Activated CD8-positive, alpha-beta memory T cell treated with anti-CD3 and anti-CD28 coated beads for 4 hours (primary cell): Measurements from ENCODE around the gene MYPN.
"Not testable (repeated sequence)": the region's sequence is repeated elsewhere in the genome, so short reads cannot be mapped to it uniquely, and the experiment has no call there.

ENCODE experiments used
- DNase-seq, 2 donors: peaks; one replicate each; pipeline ENCODE4 v3.0.0-alpha.2; 2020; ENCODE audit warnings: low read depth in 2 of 2

Gene MYPN

DNA sequence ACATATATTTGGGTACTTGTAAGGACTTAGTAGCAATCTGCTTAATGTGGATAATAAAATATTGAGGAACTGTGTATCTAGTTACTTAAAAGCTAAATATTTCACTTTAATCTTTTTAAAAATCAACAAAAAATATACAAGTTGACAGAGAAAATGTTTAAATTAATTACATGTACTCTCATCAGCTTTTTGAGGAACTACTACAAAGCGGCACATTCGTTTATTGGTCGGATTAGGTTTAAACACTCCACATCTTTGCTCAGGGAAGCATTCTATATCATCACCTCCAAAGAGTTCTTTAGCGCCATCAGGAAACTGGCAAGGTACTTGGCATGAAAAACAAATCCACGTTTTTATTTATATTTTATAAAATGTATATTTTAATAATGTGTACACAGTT is 121.0 kb downstream of the MYPN start:
- DNase-seq, result no peak

DNA sequence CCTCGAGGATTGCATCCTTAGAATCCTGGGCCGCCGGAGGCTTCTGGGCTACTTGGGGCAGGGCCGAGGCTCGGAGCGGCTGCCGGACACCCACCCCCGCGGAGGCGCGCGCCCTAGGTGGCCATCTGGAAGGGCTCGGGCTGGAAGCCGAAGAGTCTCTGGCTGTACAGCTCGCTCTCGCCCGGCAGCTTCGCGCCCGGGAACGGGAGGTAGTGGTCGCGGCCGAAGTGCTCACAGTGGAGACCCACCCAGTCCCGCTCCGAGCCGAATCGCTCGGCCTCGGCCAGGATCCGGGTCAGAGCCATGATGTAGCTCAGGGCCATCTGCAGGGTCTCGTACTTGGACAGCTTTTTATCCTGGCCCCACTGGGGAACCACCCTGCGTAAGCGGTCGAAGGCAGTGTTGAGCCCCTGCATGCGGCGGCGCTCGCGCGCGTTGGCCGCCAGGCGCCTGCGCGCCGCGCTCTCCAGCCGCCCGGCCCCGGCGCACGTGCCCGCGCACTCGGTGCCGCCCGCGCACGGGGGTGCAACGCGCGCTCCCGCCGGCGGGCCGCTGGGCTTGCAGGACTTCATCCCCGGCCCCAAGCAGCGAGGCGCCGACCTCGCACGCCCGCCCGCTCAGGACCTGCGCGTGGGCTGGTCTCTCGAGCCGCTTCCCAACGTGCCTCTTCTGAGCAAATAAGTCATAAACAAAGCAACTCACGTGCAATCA is 122.0 kb downstream of the MYPN start:
- DNase-seq, result no peak

DNA sequence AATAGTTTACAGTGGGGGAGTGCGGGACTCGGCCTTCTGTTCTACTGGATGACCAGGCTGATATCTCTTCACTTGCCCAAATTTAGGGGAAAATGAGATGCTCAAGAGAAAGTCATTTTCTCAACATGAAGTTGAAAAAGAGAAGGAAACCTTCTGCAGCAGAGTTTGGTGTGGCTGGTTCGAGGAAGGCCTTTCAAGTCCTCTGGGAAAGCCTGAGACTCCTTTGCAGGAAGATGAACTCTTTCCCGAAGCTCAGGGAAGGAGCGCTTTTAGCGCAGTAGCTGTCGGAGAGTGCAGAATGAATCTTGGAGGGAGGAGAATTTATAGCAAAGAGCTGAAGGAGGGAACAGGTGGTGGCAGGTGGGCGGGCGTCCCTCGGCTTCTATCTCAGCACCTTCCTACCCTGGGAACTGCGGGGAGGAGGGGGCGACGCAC is 122.5 kb downstream of the MYPN start, which contains the start of gene ATOH7:
Gene ATOH7 (minus strand): TSS at position 297 of the 435 bp plus-strand sequence. CDS start 436 bp downstream, outside the sequence.
- no peak for DNase-seq

DNA sequence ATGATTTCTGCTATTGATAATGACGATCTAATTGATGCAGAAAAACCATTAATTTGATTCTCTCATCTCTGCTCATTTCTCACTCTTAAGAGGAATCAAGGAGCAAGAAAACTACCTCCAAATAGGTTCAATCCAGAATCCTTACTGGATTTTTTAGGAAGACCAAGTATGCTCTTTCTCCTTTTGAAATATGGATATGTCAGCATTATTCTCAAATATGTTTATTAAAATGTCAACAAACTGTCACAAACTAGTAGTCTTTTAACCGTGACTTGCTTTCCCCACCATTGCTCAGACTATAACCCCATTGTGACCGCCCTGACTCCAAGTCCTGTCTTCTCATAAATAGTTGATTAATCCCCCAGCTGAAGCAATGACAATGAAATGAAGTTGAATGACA is 123.8 kb downstream of the MYPN start:
- DNase-seq, result no peak

DNA sequence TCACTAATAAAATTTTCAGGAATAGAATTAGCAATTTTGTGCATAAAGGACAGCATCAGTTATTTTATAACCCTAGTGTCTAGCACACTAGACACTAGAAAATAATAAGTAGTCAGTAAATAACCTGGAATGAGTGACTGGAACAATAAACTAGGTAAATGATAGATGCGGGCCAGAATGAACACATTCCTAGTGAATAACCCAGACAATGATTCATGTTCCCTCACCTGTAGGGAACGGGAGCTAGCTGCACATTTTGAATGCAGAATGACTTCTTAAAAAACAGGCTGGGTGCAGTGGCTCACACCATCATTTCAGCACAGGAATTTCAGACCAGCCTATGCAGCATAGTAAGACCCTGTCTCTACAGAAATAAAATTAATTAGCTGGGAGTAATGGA is 125.8 kb downstream of the MYPN start:
- no peak for DNase-seq

DNA sequence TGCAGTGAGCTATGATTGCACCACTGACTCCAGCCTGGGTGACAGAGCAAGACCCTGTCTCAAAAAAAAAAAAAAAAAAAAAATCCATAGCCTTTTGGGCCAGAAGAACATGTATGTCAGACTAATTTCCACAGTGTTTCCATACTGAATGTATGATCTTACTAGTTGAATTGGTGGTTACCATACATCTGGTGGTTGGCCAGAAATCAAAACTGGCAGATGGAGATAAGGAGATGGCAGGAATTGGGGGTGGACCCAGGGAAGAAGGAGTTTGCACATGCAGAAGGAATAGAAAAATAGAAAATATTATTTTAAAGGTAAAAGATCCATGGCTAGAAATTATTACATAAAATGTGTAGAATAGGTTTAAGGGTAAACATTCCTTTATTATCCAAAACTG is 126.3 kb downstream of the MYPN start:
- DNase-seq, result no peak

DNA sequence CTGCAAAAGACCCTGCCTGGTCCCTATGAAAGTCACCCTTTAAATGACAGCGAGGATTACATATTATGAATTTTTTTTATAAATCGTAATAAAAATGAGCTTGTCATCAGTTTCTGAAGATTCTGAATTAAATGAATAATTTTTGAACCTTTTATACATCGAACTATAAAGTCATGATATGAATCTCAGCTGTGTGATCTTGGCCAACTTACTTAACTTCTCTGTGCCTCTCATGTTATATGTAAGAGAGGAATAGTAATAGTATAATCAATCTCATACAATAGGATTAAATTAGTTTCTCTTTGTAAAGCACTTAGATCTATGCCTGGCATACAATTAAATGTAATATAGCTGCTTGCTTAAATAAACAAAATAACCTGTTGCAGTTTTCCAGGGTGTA is 127.9 kb downstream of the MYPN start:
- DNase-seq, result no peak

DNA sequence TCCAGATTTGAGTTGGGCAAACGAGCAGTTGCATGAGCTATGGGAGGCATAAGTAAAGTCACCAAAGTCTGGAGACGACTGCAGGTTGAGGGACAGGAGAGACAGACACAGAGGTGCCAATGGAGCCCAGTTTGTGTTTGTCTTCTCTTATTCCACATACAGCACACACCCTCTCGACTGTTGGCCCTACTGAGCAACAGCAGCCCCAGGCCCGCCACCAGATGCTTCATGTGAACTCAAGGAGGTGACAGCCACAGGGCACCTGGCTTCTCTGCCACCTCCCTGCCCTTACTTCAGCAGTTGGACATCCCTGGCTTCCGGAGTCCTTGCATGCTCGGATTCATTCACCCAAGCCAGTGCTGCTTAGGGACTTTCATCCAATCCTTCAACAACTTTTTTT is 129.1 kb downstream of the MYPN start:
- no peak for DNase-seq

DNA sequence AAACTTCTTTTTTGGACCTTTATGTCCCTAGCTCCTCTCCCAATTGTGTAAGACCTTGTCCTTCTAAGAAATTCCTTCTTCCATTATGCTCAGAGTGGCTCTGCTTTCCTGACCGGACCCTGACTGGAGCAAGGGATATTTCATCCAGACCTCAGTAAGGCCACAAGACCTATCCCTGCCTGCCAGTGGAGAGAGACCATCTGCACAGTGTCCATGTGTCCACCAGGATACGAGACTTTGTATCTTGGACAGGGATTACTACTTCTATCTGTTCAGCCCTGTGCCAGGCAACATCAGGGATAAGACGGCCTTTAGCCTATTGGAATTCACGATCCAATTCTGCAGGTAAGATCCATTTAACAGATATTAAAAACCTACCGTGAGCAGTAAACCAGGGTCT is 129.8 kb downstream of the MYPN start:
- no peak for DNase-seq

DNA sequence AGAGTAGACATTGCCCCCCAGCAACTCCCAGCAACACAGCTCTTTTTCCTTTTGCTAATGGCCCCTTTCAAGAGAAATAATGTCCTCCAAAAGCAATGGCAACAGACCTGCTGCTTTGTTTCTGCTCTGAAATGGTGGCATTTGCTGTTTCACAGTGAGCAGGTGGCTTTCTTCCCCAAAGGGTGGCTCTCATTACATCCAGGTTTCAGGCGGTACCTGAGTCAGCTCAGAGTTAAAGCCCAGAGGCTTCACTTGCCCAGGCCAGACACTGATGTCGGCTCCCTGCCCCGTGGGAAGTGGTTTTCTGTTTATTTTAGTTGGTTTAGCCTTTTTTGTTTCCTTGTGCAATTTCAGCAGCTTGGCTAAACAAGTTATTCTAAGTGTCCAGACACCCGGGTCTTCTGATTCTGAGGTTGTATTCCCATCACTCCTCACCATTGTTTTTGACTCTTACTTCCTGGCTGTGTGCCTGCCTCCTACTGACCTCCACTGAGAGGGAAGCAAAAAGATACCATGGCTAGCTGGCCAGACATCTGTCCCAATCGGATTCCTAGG is 130.4 kb downstream of the MYPN start:
- DNase-seq, result no peak

DNA sequence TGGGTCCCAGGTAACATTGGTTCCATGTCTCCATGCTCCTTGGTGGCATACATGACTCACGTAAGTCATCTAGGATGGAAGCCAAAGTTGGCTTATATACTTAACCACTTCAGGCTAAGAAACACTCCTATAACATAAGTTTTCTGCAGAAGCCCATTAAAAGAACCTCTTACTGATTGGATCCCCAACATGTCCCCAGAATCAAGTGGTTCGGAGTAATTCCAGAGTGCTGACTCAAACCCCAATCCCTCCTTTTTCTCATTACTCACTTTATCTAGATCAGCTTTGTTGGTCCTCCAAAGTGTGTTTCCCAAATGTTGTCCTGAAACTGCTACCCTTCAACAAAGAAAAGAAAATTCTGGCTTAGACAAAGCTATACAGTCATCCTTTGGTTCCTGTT is 132.8 kb downstream of the MYPN start:
- no peak for DNase-seq

DNA sequence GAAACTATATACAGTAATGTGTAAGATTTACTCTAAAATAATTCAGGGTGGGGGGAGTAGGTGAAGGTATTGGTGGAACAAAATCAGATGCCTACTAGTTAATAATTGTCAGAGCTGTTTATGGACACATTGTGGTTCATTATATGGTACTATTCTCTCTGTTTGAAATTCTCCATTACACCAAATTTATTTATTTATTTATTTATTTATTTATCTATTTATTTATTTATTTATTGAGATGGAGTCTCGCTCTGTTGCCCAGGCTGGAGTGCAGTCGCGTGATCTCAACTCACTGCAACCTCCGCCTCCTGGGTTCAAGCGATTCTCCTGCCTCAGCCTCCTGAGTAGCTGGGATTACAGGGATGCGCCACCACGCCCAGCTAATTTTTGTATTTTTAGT is 137.1 kb downstream of the MYPN start:
- not testable (repeated sequence) for DNase-seq

DNA sequence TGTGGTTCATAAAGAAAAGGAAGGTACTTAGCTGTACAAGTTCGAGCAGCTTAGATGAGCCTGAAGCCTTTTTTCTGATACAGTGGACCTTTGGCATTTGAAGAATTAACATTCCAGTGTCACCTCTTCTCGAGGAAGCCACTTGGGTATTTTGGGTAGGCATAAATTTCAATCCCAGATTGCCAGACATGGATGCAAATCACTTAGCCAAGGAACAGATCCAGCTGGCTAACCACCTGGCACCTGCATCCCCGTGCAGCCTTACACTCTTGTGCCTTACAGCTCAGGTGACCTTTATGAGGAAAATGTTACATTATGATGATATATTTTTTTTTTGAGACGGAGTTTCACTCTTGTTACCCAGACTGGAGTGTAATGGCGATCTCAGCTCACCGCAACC is 138.6 kb downstream of the MYPN start:
- no peak for DNase-seq

DNA sequence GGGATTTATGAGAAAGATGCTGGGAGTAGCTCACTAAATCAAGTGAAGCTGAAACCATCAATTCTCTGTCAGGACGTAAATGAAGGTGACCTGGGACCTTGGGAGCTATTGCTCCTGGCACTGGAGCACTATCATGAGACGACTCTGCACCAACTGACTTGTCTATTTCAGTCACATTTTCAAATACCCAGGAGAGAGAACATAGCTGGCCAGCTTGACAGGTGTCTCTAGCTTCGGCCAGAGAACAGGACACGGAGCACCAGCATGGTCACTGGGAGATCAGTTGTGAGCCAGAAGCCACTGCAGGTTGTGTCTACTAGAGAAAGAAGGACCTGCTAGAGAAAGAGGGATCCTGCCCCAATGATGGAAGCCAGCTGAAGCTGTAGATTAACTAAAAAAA is 140.0 kb downstream of the MYPN start:
- no peak for DNase-seq

DNA sequence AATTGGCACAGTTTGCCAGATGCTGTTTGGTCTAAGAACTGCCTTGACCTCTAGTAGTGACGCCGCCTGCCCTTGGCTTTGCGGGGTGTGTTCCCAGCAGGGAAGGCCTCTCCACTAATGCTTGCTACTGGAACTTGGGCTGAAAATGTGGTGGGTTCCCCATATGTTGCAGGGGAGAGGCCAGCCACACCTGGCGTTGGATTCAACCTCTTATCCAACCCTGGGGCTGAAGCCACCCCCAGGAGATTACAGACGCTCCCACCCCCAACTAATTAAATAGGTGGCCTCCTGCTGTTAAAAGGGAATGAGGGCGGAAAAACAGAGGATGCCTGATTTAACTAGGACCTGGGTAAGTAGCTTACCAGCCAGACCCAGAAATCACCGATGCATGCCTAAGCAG is 141.9 kb downstream of the MYPN start:
- DNase-seq, result no peak

DNA sequence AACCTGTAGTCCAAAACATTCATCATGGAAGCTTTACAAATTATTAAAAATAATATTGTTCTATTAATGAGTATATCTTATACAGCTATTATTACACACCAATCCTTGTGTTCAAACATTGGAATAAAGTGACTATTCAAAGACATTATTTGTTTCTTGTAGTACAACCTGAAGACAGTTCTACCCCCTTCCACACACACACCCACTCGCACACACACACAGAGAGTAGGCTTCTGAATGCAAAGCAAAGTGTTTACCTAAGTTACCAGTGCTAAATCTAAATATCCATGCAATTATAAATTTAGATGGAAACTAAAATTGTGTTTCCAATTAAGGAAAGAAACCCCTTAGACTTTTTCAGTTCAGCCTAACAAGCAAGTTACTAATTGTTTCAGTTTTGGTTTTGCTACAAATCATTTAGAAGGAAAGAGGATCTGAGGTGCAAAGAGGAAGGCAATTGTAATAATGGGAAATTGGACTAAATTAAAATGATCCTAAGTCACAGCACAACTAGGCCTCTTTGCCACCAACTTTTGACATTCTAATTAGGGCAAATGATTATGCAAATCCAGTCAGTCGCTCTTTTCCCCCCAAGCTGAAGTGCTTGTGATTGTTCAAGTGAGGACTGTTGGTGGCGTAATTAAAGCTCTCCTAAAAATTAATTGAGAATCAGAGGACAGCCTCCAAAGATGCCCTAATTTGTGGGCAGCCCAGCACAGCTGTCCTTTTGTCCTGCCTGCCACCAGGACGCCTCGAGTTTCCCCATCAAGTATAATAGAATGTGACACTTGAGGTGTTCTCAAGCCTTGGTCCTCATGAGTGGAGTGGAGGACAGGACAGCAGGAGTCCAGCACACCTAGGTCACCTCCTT is 142.6 kb downstream of the MYPN start:
- no peak for DNase-seq

DNA sequence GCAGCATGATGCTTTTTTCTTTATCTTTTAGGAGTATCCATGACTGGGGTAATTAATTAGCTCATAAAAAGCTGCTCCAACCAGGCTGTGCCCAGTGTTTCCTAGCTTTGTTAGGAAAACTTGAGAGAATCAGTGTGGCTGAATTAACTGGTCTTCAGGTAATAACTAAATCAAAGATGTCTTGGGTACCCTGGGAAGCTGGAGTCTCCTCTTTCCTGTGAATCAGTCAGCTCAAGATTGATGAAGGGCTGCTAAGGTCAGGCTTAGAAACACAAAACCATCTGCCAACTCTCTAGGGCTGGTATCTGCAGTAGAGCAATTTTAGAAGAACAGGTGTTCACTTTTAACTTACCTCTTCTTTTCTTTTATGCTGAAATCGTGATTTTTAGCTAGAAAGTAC is 144.1 kb downstream of the MYPN start:
- no peak for DNase-seq

DNA sequence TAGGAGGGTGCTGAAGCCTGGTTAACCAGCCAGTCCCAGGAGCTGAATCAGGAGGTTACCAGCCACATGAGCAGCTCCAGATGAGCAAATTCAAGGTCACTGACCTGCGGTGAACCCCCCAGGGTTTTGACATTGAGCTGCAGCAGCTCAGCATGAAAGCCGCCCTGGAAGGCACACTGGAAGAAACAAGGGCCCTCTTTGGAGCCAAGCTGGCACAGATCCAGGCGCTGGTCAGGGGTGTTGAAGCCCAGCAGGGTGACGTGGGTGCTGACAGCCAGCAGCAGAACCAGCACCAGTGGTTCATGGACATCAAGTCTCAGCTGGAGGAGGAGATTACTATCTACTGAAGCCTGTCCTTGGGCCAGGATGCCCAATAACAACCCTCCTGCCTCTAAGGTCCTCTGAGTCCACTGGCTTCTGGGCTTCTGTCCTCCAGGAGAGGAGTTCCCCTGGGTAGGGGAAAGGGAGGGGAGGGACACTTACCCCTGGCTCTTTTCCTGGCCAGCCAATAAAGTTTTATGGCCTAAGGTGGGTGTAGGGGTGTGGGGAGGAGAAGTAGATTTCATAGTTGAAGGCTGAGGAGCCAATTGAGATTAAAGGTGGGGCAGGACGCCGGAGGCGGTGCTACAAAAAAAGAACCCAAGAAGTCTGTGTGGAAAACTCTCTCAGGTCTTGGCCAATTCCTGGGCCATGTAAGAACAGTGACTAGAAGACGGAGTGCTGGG is 152.0 kb downstream of the MYPN start:
- DNase-seq, result no peak
